ENCODE data around the gene RFPL3.
A peak's percentile ranks its signal among the peaks of the same experiment; 100 is the strongest.
"Not testable (repeated sequence)": the region's sequence is repeated elsewhere in the genome, so short reads cannot be mapped to it uniquely, and the experiment has no call there.

The RFPL3 gene

DNA sequence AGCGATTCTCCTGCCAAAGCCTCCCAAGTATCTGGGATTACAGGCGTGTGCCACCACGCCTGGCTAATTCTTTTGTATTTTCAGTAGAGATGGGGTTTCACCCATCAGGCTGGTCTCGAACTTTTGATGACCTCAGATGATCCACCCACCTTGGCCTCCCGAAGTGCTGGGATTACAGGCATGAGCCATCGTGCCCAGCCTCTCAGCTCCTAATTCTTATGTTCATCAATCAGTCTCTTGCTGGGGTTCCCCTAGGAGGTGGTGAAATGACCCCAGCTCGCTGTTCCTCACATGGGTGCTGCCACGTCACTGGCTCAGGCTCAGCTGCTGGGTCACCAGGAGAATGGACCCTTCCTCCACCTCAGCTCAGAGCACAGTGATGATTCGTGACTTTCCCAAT, at the start of gene RFPL3:
TSS of gene RFPL3 (plus strand) at position 301 of the 400 bp plus-strand sequence. CDS start 205 bp downstream, outside the sequence.
- not testable (repeated sequence) for DNase-seq

DNA sequence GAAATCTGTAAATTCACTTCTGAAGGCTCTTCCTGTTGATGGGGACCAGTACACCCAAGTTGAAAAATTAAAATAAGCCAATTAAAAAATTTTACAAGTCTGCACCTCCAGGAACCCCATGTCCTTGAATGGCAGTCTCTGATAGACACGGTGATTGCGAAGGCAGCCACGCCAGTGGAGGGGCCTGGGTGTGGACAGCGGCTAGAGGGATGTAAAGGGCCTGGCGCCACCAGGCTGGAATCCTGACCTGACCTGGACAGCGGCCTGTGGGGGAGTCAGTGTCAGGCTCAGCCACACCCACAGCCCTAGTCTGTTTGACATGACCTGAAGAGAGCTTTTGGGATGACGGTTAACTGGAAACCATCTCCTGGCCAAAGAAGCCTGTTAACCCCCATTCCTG, 49.5 kb upstream of the RFPL3 start:
- DNase-seq = no peak

DNA sequence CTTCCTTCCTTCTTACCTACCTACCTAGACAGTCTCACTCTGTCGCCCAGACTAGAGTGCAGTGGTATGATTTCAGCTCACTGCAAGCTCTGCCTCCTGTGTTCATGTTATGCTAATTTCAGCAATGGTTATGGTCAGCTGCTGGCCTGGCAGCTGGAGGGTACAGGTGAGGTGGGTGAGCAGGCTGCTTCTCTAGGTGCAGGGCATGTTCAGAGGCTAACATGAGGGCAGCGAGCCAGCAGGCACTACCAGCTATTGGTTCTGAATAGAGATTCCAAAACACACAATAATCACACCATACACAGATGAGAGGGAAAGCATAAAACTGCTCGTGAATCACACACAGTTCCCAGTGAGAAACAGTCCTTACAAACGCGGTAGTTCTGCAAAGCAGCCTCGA, 48.7 kb upstream of the RFPL3 start:
- DNase-seq = no peak

DNA sequence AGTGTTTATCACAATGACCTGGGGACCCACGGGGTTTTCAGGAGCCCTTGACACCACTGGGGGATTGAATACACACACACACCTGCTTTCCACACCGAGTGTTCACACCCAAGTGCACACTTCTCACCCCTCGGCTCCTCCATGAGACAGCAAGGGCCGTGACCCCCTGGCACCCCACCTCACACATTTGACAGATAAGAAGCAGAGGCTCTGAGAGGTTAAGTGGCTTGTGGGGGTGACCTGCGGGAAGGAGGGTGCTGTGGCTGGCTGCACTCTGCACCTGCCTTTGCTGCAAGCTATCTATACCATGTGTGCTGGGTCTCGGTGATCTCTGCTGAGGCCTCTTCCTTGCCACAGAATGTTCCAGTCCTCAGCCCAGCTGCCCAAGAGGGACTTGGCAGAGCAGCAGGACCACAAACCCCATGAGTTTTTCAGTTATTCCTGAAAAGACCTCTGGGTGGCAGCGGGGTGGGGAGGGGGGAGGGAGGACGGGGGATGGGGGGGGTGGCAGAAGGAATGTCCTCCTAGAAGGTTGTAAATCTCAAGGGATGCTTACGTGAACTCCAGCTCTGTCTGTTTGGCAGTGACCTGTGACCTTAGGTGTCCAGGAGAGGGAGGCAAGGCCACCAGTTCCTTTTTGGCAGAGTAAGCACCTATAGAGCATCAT, 47.9 kb upstream of the RFPL3 start:
- DNase-seq = no peak

DNA sequence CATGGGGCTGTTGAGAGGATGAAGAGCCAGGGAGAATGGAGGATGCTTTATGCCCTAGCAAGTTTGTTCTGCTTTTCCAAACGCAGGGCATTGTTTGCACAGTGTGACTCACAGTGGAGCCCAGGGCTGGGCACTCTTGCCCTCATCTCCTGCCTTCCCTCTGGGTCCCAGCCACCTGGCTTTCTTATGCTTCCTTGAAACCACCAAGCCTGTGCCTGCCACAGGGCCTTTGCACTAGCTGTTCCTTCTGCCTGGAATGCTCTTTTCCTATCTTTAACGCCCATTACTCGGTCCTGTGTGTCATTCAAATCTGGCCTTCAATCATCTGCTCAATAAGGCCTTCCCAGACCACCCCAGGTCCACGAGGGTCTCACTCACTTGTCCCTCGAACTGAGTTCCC, 46.9 kb upstream of the RFPL3 start:
- DNase-seq = no peak

DNA sequence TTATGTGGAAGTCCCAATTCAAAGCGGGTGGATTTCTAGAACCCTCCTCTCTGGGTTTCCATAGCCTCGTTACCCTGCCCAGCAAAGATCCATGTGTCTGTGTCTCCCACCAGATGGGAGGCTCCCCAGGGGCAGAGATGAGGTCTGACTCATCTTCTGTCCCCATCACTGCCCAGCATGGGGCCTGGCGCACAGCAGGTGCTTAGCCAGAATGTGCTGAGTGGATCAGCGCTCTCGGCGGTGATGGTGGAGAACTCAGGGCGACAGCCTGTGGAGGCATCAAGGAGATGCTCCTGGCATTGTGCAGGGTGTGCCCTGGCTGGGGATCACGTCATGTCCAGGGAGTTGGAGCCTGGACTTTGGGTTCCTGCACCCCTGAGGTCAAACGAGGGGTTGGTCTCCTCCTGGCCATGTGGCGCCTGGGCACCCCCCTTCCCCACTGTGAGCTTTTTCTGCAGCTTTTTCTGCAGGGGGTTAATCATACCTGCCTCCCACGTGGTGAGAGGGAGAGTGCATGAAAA, 46.1 kb upstream of the RFPL3 start:
- DNase-seq = no peak

DNA sequence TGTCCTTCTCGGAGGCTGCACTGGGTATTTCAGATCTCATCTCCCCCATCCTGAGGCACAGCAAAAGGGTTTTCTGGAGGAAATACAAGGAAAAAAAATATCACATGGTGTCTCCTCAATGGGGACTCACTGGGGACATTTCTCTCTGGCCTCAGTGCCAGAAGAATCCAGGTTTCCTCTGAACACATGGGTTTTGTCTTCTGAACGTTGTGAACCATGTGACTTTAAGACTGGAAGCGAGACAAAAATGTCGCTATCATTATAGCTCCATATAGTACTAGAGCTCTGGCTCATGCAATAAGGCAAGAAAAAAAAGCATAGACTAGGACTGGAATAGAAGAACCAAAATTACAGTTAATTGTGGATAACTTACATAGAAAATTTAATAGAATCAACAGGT, 44.9 kb upstream of the RFPL3 start:
- DNase-seq = no peak

DNA sequence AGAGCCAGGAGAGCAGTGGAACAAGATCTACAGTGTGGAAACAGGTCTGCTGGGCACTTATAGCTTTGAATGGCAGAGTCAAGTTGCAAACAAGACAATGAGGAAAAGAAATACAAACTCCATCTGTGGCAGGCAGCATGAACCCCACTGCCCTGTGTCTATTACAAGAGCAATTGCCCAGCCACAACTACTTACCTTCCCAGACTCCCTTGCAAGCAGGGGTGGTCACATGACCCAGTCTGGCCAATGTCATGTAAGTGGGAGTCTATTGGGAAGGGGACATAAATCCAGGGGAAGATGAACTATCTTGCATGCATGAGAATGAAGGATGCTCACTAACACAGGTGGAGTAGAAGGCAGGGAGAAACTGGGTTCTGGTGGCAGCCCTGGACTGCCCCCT, 44.1 kb upstream of the RFPL3 start:
- no peak for DNase-seq

DNA sequence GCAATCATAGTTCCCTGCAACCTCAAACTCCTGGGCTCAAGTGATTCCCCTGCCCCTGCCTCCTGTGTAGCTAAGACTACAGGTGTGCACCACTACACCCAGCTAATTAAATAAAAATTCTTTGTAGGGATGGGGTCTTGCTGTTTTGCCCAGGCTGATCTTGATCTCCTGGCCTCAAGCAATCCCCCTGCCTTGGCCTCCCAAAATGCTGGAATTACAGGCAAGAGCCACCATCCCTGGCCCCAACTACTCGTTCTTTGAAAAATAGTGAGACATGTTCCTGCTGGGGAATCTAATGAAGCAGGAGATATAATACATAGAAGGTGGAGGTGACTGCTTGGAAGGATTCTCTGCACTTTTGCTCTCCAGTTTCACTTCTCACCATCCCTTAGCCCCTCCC, 40.1 kb upstream of the RFPL3 start:
- no peak for DNase-seq

DNA sequence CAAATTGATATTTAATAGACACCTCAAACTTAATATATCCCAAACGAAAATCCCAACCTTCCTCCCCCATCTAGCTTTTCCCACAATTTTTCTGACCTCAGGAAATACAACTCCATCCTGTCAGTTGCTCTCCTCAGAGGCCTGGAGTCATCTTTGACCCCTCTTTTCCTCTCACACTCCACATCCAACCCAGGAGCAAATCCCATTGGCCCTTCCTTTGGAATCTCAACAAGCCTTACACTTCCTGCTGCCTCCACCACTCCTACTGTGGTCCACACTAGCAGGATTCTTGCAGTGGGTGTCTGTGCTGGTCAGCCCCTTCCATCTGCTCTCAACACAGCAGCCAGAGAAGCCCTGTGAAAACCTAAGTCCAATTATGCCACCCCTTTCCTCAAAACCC, 39.3 kb upstream of the RFPL3 start:
- no peak for DNase-seq

DNA sequence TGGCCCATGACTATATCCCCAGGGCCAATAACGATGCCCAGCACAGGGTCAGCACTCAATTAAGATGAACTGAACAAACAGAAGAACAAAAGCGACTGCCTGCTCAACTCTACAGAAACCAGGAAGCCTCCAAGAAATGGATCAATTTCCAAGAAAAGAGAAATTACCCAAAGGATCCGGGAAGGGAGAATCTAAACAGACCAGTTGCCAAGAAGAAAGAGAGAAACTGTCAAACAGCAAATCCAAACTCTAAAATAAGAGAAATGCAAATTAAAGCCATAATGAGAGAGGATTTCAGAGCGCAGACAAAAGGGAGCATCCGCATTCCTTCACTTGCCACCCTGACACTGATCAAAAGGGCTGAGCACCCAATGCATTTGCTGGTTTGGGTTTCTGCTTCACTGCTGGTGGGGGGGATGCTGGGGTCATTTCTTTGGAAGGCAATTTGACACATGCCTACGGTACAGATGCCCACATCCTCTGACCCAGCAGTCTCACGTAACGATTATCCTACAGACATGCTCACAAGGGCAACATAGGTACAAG, 37.7 kb upstream of the RFPL3 start:
- DNase-seq = no peak

DNA sequence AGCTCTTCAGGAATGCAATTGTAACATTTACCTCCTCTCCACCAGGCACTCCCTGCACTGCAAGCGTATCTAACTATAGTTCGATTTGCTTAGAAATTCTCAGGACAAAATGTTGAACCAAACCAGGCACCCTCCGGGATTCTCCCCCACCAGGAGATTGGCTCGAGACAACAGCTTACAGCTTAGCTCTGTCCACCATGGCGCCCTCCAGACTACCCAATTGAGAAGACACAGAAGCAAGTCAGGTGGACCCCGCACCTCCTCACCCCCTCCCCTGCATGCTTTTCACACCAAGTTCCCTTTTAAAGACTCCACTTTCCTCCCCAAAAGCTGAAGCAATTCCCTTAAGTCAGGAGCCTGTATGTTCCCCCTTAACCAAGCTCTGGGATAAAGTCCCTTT, 34.7 kb upstream of the RFPL3 start:
- DNase-seq = no peak

DNA sequence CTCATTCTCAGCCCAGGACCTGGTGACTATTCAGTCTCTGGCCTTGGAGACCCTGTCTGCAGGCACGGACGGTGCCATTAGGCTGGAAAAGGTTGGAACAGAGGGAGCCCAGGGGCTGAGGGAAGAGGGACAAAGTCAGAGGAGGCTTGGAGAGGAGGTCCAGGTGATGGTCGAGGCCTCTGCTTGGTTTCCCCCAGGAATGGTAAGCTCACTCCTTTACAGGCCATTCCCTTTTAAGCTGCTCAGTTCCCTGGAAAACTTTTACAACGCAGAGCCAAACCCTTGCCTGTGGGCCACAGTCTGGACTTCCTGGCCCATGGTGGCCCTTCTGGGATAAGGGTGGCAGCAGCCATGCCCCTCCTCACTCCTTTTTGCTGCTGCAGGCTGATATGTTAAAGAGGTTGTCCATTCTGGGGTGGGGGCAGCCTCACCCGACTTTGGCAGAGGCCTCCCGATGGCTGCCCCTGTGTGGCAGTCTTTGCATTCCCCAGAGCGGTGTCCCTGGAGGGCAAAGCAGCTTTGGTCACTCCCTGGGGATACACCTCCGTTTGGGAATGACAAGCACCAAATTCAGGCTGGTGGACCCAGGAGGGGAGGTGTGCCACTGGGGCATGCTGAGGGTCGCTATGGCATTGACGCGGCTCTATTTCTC, 34.0 kb upstream of the RFPL3 start:
- no peak for DNase-seq

DNA sequence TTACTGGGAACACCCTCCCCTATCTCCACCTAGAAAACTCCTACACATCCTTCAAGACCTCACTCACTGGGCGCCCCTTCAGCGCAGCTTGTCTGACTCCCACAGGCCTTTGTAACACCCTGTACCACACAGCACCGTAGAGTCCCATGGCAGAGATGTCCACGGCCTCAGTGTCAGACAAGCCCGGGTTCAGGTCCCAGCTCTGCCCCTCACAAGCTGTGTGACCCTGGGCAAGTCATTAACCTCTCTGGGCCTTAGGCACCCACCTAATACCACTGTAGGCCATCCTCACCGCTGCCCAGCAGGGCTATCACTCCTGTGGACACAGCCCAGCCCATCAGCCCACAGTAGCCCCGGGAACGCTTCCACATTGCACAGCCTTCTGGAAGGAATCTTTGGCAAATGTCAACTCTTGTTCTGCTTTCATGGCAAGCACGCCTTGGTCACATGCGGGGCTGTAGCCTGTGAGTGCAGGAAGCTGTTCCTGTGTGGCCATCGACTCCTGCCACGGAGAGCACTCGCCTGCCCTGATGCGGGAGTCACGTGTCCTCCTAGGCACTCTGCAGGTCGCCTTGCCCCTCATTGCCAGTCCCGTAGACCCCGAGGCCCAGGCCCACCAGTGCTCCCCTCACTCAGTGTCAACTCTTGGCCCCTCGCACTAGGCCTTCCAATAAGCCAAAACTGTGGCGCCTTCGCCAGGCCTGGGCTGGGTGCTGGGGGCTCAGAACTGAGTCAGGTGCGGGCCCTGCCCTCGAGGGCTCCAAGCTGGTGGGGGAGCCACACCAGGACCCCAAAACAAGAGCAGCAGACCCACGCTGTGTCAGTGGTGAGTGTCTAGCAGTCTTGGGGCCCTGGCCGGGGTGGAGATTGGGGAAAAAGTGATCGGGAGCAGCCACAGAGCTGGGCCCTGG, 32.9 kb upstream of the RFPL3 start:
- no peak for DNase-seq

DNA sequence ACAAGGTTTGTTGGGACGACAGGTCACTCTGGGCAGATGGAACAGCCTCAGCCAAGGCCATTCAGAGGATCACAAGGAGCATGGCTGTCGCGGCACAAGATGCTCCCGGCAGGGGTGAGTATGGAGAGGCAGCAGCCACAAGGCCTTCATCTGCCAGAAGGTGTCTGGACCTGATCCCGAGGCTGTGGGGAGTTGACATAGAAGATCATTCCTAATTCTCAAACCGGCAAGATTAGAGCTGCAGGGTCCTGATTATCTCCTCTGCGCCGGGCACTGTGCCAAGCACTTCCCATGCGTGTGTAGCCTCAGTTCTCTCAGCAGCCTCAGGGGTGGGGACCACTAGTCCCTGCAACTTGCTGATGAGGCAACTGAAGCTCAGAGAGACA, 32.3 kb upstream of the RFPL3 start:
- DNase-seq = peak; percentile 61

DNA sequence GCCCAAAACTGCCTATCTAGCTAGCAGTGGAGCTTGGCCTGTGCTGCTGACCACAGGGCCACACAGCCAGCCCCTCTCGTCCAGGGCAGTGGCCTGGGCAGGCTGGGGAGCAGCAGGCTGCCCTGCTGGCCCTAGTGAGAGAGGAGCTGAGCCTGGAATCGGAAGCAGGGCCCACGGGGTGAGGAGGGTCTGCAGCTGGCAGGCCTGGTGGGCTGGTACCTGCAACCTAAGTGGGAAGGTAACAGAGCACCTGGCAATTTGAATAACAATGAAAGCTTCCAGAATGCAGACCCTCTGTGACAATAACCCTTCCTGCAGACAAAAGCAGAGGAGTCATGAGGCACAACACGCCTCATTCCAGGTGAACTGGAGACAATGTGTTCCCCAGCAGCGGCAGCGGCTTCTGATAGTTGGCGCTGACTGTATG, 31.8 kb upstream of the RFPL3 start:
- no peak for DNase-seq

DNA sequence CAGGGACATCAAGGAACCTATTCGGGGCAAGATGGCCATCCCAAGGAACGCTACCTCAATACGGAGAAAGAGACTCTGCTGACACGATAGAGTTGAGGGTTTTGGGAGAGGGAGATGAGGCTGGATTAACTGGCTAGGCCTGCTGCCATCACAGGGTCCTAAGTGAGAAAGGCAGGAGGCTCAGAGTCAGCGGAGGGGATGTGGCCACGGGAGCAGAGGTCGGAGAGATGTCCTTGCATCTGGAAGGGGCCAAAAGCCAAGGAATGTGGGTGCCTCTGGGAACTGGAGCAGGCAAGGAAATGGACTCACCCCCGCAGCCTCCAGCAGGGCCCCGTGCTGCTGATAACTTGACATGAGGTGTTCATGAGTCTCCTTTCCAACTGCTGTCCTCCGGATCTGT, 31.0 kb upstream of the RFPL3 start:
- DNase-seq = no peak

DNA sequence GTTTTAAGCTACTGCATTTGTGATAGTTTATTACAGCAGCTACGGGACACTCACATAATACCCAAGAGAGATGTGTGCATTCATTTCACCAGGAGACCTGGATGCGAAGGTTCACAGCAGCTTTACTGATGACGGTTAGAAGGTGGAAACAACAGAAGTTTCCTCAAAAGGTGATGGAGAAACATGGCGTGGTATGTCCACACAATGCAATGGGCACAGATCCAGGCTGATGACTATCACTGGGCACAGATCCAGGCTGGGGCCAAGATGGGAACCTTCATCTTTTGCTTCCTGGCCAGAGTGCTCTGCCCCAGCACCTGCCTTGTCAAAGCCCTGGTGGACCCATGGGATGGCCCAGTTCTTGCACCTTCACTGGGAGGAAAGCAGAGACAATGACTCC, 30.6 kb upstream of the RFPL3 start:
- DNase-seq = no peak

DNA sequence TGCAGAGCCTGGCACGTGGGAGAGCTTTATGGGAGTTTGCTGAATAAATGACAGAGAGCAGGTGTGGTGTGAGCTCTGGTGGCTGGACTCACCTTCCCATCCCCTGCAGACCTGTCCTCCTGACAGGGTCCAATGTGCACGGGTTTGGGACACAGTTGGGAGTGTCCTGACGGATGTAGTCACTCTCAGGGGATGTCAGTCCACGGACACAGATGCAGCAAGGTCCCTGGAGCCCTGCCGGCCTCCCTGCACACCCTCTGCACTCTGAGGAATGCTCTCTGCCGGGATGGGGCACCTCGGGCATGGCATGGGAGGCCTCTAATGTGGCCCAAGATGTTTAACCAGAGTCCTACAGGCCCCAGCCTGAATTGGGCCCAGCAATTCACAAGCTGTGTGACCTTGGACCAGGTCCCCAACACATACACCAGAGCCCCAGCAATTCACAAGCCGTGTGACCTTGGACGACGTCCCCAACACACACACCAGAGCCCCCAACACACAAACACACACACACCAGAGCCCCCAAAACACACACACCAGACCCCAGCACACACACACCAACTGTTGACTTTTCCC, 30.0 kb upstream of the RFPL3 start:
- no peak for DNase-seq

DNA sequence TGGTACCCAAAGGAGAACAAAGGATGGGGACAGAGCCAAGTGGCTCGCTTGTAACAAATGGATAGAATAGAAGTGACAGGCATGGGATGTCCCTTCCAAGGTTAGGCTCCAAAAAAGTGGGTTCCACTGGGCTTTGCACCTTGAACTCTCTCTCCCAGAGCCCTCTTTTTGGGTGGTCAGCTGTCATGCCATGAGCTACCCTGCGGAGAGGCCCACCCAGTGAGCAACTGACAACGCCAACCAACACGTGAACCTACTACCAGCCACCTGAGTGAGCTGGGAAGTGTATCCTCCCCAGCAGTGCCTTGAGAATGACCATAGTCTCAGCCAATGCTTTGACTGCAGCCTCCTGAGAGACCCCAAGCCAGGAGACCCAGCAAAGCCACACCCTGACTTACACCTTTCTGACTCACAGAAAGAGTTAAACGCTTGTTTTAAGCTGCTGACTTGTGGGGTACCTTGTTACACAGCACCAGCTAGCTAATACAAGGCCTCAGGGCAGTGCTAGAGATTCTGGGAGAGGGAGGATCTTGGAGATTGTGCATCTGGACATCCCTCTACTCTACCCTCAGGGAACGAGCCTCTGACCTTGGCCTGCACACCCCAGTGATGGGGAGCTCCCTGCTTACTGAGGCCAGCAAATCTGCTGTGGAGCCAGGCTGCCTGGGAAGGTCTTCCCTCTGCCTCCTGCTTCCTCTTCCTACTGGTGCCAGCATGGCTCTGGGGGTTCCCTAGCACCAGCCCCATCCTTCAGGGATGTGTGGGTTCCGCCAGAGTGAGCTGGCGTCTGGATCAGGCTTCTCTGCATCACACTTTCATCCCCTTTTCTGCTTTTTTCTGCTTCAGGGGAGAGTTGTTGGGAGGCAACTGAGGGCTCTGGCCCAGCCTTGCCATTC, 29.1 kb upstream of the RFPL3 start:
- no peak for DNase-seq

DNA sequence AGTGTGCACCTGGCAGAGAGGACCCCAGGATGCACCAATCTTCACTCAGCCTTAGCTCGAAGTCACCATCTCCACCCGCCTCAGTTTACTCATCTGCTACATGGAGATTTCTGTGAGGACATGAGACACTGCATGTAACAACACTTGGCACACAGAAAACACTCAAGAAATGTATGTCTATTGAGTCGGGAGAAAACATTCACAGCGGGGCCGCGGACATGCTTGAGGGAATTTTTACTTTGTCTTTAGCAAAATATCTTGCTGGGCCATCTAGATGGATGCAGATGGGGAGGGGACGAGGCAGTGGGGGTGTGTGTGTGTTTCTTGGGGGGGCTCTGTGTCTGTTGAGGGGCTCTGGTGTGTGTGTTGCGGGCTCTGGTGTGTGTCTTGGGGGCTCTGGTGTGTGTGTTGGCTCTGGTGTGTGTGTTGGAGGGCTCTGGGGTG, 28.4 kb upstream of the RFPL3 start:
- no peak for DNase-seq

Data from OCI-M1 (cell line).